Liver (tissue), 9 donors: ENCODE measurements around the gene OGA. TPM values are rescaled to one million over a fixed set of nuclear protein-coding genes. Genes with fewer than 3 reads are reported as not detected.

Source experiments
- DNase-seq: peaks from one replicate; pipeline ENCODE4 v3.0.0-alpha.2; 2017; ENCODE audit warnings: low spot score
- H3K27ac ChIP-seq, 2 donors: one replicate each; pipeline ENCODE4 v1.7.0; 2013; ENCODE audit warnings: inconsistent platforms in 2 of 2, low read length in 2 of 2, control low read depth in 1 of 2, low read depth in 1 of 2, mild to moderate bottlenecking in 1 of 2
- H3K27me3 ChIP-seq, 4 donors: one replicate each; pipeline versions ENCODE4 v1.6.1 to v1.7.0; 2013; ENCODE audit warnings: low read length in 3 of 4, inconsistent platforms in 1 of 4, mild to moderate bottlenecking in 1 of 4, moderate library complexity in 1 of 4; ENCODE audit not compliant: control insufficient read depth in 4 of 4, insufficient read depth in 4 of 4
- H3K36me3 ChIP-seq, 4 donors: one replicate each; pipeline versions ENCODE4 v1.6.1 to v1.7.0; 2013; ENCODE audit warnings: low read length in 3 of 4, mild to moderate bottlenecking in 3 of 4, low read depth in 1 of 4, moderate library complexity in 1 of 4; ENCODE audit not compliant: control insufficient read depth in 4 of 4, insufficient read depth in 3 of 4
- H3K4me1 ChIP-seq, 4 donors: one replicate each; pipeline versions ENCODE4 v1.6.1 to v1.7.0; 2013; ENCODE audit warnings: low read length in 3 of 4, mild to moderate bottlenecking in 3 of 4, moderate library complexity in 1 of 4; ENCODE audit not compliant: control insufficient read depth in 4 of 4, insufficient read depth in 4 of 4
- H3K4me3 ChIP-seq, 3 donors: one replicate each; pipeline versions ENCODE4 v1.6.1 to v1.7.0; 2013; ENCODE audit warnings: low read length in 3 of 3, control low read depth in 1 of 3, low read depth in 1 of 3, mild to moderate bottlenecking in 1 of 3
- H3K9ac ChIP-seq, 2 donors: one replicate each; pipeline ENCODE4 v1.7.0; 2013; ENCODE audit warnings: low read length in 2 of 2, mild to moderate bottlenecking in 2 of 2, moderate library complexity in 2 of 2, control low read depth in 1 of 2, low read depth in 1 of 2
- H3K9me3 ChIP-seq, 4 donors: one replicate each; pipeline versions ENCODE4 v1.6.1 to v1.7.0; 2013; ENCODE audit warnings: low read length in 3 of 4; ENCODE audit not compliant: control insufficient read depth in 4 of 4
- ATF3 ChIP-seq: IDR thresholded peaks from 2 replicates; pipeline ENCODE4 v1.6.1; 2016; ENCODE audit warnings: antibody characterized with exemption
- CTCF ChIP-seq: fragments of 150-350 bp; IDR thresholded peaks from 2 replicates; pipeline ENCODE4 v1.5.1; 2017; ENCODE audit warnings: improper control_type of control experiment, low read depth, low read length; ENCODE audit not compliant: missing input control
- EGR1 ChIP-seq, 2 donors: IDR thresholded peaks; 2 replicates each; pipeline ENCODE4 v1.6.1; 2016 to 2018; ENCODE audit warnings: antibody characterized with exemption in 2 of 2, low read depth in 2 of 2
- FOXA1 ChIP-seq: IDR thresholded peaks from 2 replicates; pipeline ENCODE4 v1.6.1; 2016; ENCODE audit warnings: antibody characterized with exemption
- FOXA2 ChIP-seq: IDR thresholded peaks from 2 replicates; pipeline ENCODE4 v1.6.1; 2016; ENCODE audit warnings: antibody characterized with exemption
- GABPA ChIP-seq, 2 donors: IDR thresholded peaks in 1 of 2; conservative IDR thresholded peaks in 1 of 2; 2 replicates each; pipeline ENCODE4 v1.6.1; 2016; ENCODE audit warnings: antibody characterized with exemption in 2 of 2, mild to moderate bottlenecking in 1 of 2, moderate library complexity in 1 of 2
- HNF4A ChIP-seq, 2 donors: conservative IDR thresholded peaks; 2 replicates each; pipeline ENCODE4 v1.6.1; 2016; ENCODE audit warnings: antibody characterized with exemption in 2 of 2, mild to moderate bottlenecking in 2 of 2
- HNF4G ChIP-seq: IDR thresholded peaks from 2 replicates; pipeline ENCODE4 v1.6.1; 2016; ENCODE audit warnings: antibody characterized with exemption
- JUND ChIP-seq, 2 donors: IDR thresholded peaks; 2 replicates each; pipeline ENCODE4 v1.6.1; 2016; ENCODE audit warnings: antibody characterized with exemption in 2 of 2
- MAX ChIP-seq: IDR thresholded peaks from 2 replicates; pipeline ENCODE4 v1.6.1; 2016; ENCODE audit warnings: antibody characterized with exemption
- NR2F2 ChIP-seq: IDR thresholded peaks from 2 replicates; pipeline ENCODE4 v1.6.1; 2016; ENCODE audit warnings: antibody characterized with exemption
- RAD21 ChIP-seq, 2 donors: IDR thresholded peaks; 2 replicates each; pipeline ENCODE4 v1.6.1; 2016; ENCODE audit warnings: antibody characterized with exemption in 2 of 2, mild to moderate bottlenecking in 2 of 2
- REST ChIP-seq: IDR thresholded peaks from 2 replicates; pipeline ENCODE4 v1.6.1; 2016; ENCODE audit warnings: antibody characterized with exemption, mild to moderate bottlenecking
- RXRA ChIP-seq, 2 donors: IDR thresholded peaks; 2 replicates each; pipeline ENCODE4 v1.6.1; 2017 to 2018; ENCODE audit warnings: antibody characterized with exemption in 2 of 2, mild to moderate bottlenecking in 1 of 2
- SP1 ChIP-seq: IDR thresholded peaks from 2 replicates; pipeline ENCODE4 v1.6.1; 2018; ENCODE audit warnings: antibody characterized with exemption, mild to moderate bottlenecking
- TAF1 ChIP-seq: conservative IDR thresholded peaks from 2 replicates; pipeline ENCODE4 v1.6.1; 2016; ENCODE audit warnings: antibody characterized with exemption, mild to moderate bottlenecking
- YY1 ChIP-seq: IDR thresholded peaks from 2 replicates; pipeline ENCODE4 v1.6.1; 2016; ENCODE audit warnings: antibody characterized with exemption, mild to moderate bottlenecking
- WGBS: extraction: QIAGEN DNeasy Blood & Tissue Kit; methylation state at CpG from one replicate; pipeline ENCODE4 v1.1.7; 2013; 5-methylcytosine and 5-hydroxymethylcytosine counted together
- polyA plus RNA-seq, 2 donors: library from polyadenylated mRNA; stranded (reverse) in 1 of 2; unstranded in 1 of 2; fragments of 200-250 nt in 1 of 2; fragments of >200 nt in 1 of 2; fragmentation: Nextera tagmentation in 1 of 2; extraction: Ambion mirVana in 1 of 2; gene quantifications; one replicate each; pipeline versions ENCODE4 v1.2.1 to v1.2.3, GENCODE V29; 2013 to 2015
- total RNA-seq, 2 donors: library from RNA; depleted of rRNA; stranded (reverse); fragments of >200 nt; gene quantifications; one replicate each; pipeline ENCODE4 v1.2.3, GENCODE V29; 2014
- TF ChIP-seq, protein P1 (sequence below): IDR thresholded peaks from 2 replicates; pipeline ENCODE4 v1.6.1; 2016; ENCODE audit warnings: antibody characterized with exemption
- donor health status: healthy.
- donor health status: healthy.
- donor health status: healthy.
- donor health status: healthy.
- donor health status: healthy.

Gene OGA
- total and polyA plus RNA-seq, 4 donors, result 18.0 to 64.3 (median 41.4) TPM

DNA sequence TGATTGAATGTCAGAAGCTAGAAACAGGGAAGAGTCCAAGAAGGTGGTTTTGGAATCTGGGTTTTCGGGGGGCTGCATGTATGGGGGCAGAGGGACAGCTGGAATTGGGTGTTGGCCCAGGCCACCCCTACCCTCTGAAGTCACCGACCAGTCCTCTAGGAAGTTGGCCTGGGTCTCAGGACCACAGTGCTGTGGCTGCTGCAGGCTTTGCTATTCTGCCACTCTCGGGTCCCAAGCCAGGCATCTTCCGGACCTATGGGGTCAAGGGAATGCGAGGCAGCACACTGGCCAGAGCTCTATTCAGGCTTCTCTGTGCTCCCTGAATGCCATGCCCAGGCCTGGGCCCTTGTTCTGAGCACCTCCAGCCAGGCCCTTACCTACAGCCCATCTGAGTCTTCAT, 55.5 kb downstream of the OGA start:
- no peak for DNase-seq
- Histone ChIP-seq H3K4me1 (no peaks in the 10 kb centered on the region), H3K4me3 (no peak overlapping the region), H3K27ac (no peak overlapping the region), H3K36me3 (no peaks in the 10 kb centered on the region), H3K27me3 (no peaks in the 10 kb centered on the region), H3K9me3 (no peaks in the 10 kb centered on the region), H3K9ac (no peak overlapping the region)
- WGBS, result 96% methylated on average over 5 of the region's 5 CpGs
- no peak for TF ChIP-seq EGR1 (IDR thresholded peaks at IDR 0.05; ENCODE audit: low read depth in 2 of 2)
- no peak for TF ChIP-seq HNF4G
- TF ChIP-seq NR2F2, result no peak
- no peak for TF ChIP-seq FOXA2

GRCh38 chr10:101761226-101761625, 57.0 kb downstream of the OGA start:
- Histone ChIP-seq H3K27ac (no peak overlapping the region), H3K27me3 (no peaks in the 10 kb centered on the region), H3K9me3 (no peaks in the 10 kb centered on the region), H3K9ac (no peak overlapping the region), H3K4me3 (no peak overlapping the region), H3K4me1 (no peaks in the 10 kb centered on the region), H3K36me3 (no peaks in the 10 kb centered on the region)
- 82% methylated on average over 9 of the region's 9 CpGs for WGBS
- no peak for DNase-seq
- no peak for TF ChIP-seq RXRA (IDR thresholded peaks at IDR 0.05)
- TF ChIP-seq YY1, result no peak
- TF ChIP-seq MAX, result no peak
- no peak for TF ChIP-seq TAF1
- TF ChIP-seq, protein P1, sequence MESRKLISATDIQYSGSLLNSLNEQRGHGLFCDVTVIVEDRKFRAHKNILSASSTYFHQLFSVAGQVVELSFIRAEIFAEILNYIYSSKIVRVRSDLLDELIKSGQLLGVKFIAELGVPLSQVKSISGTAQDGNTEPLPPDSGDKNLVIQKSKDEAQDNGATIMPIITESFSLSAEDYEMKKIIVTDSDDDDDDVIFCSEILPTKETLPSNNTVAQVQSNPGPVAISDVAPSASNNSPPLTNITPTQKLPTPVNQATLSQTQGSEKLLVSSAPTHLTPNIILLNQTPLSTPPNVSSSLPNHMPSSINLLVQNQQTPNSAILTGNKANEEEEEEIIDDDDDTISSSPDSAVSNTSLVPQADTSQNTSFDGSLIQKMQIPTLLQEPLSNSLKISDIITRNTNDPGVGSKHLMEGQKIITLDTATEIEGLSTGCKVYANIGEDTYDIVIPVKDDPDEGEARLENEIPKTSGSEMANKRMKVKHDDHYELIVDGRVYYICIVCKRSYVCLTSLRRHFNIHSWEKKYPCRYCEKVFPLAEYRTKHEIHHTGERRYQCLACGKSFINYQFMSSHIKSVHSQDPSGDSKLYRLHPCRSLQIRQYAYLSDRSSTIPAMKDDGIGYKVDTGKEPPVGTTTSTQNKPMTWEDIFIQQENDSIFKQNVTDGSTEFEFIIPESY, result no peak
- TF ChIP-seq SP1, result no peak
- TF ChIP-seq FOXA2, result no peak
- TF ChIP-seq RAD21 (IDR thresholded peaks at IDR 0.05), result no peak
- no peak for TF ChIP-seq NR2F2
- TF ChIP-seq HNF4A (conservative IDR thresholded peaks at IDR 0.05), result no peak
- no peak for TF ChIP-seq JUND (IDR thresholded peaks at IDR 0.05)
- no peak for TF ChIP-seq EGR1 (IDR thresholded peaks at IDR 0.05; ENCODE audit: low read depth in 2 of 2)
- no peak for TF ChIP-seq REST
- TF ChIP-seq ATF3, result no peak
- TF ChIP-seq HNF4G, result no peak
- no peak for TF ChIP-seq CTCF
- no peak for TF ChIP-seq GABPA (IDR thresholded peaks at IDR 0.05 in 1 of 2, conservative IDR thresholded peaks at IDR 0.05 in 1 of 2)
- TF ChIP-seq FOXA1, result no peak
